ENCODE results near the gene NT5DC1. TPM values are rescaled to one million over a fixed set of nuclear protein-coding genes. Genes with fewer than 3 reads are reported as not detected.
"Not testable (repeated sequence)": the region's sequence is repeated elsewhere in the genome, so short reads cannot be mapped to it uniquely, and the experiment has no call there.

Gene NT5DC1
- total RNA-seq, 1 experiment from 2014 or later = 15.4 TPM

GRCh38 chr6:116268589-116269293 is 168.1 kb downstream of the NT5DC1 start:
- Histone ChIP-seq H3K4me1 (no peaks in the 10 kb centered on the region), H3K27me3 (no peaks in the 10 kb centered on the region), H3K4me3 (no peak overlapping the region), H3K27ac (no peak overlapping the region), H3K36me3 (peaks cover 3% of the 10 kb centered on the region; the same call in 1 of the 2 replicates), H3K9me3 (replicated peaks) (no peaks in the 10 kb centered on the region)
- DNase-seq = peak; percentile 26 to 84

GRCh38 chr6:116271149-116271708 is 170.6 kb downstream of the NT5DC1 start:
- peaks cover 3% of the 10 kb centered on the region for H3K36me3 ChIP-seq
- no peak overlapping the region for H3K27ac ChIP-seq
- H3K9me3 ChIP-seq (replicated peaks) = no peaks in the 10 kb centered on the region
- no peak overlapping the region for H3K4me3 ChIP-seq
- H3K27me3 ChIP-seq = no peaks in the 10 kb centered on the region
- no peak for DNase-seq
- H3K4me1 ChIP-seq = no peaks in the 10 kb centered on the region

GRCh38 chr6:116277124-116277523 is 176.5 kb downstream of the NT5DC1 start:
- Histone ChIP-seq H3K4me1 (peaks cover 9% of the 10 kb centered on the region; the same call in 1 of the 2 replicates), H3K36me3 (peaks cover 12% of the 10 kb centered on the region; the same call in 1 of the 2 replicates), H3K27ac (no peak overlapping the region), H3K9me3 (replicated peaks) (no peaks in the 10 kb centered on the region), H3K27me3 (no peaks in the 10 kb centered on the region), H3K4me3 (peak overlapping the region; percentile 20)
- no peak for DNase-seq

GRCh38 chr6:116278481-116278829 is 177.8 kb downstream of the NT5DC1 start:
- H3K4me1 ChIP-seq = peaks cover 9% of the 10 kb centered on the region; the same call in 1 of the 2 replicates
- H3K27ac ChIP-seq = peak overlapping the region; percentile 84; the same call in 1 of the 2 replicates
- peak overlapping the region; percentile 95 for H3K4me3 ChIP-seq
- no peaks in the 10 kb centered on the region for H3K9me3 ChIP-seq (replicated peaks)
- H3K36me3 ChIP-seq = peaks cover 12% of the 10 kb centered on the region; the same call in 1 of the 2 replicates
- no peaks in the 10 kb centered on the region for H3K27me3 ChIP-seq
- no peak for DNase-seq

- H3K27me3 ChIP-seq = no peaks in the 10 kb centered on the region
- H3K4me1 ChIP-seq = peaks cover 9% of the 10 kb centered on the region; the same call in 1 of the 2 replicates
- peak; percentile 21 to 47 for DNase-seq
- H3K36me3 ChIP-seq = peaks cover 12% of the 10 kb centered on the region; the same call in 1 of the 2 replicates
- H3K27ac ChIP-seq = peak overlapping the region; percentile 84
- peak overlapping the region; percentile 95 for H3K4me3 ChIP-seq
- H3K9me3 ChIP-seq (replicated peaks) = no peaks in the 10 kb centered on the region
Observed at GRCh38 chr6:116278854-116279231, 178.2 kb downstream of the NT5DC1 start.

GRCh38 chr6:116279232-116280160 is 178.8 kb downstream of the NT5DC1 start, which contains the start of gene TSPYL1:
Gene TSPYL1, minus strand, starts transcription at chr6:116279930. Its CDS starts 100 bp downstream, at chr6:116279830.
- H3K27ac ChIP-seq = peak within 1 kb of the TSS; percentile 84
- H3K4me1 ChIP-seq = peaks cover 9% of the 10 kb centered on the region; the same call in 1 of the 2 replicates
- H3K27me3 ChIP-seq = no peaks in the 10 kb centered on the region
- peaks cover 11% of the 10 kb centered on the region; the same call in 1 of the 2 replicates for H3K36me3 ChIP-seq
- peak; percentile 94 to 97 for DNase-seq
- no peaks in the 10 kb centered on the region for H3K9me3 ChIP-seq (replicated peaks)
- H3K4me3 ChIP-seq = peak within 1 kb of the TSS; percentile 95

- H3K36me3 ChIP-seq = peaks cover 9% of the 10 kb centered on the region; the same call in 1 of the 2 replicates
- H3K4me1 ChIP-seq = peaks cover 9% of the 10 kb centered on the region; the same call in 1 of the 2 replicates
- peak overlapping the region; percentile 84 for H3K27ac ChIP-seq
- no peaks in the 10 kb centered on the region for H3K9me3 ChIP-seq (replicated peaks)
- no peaks in the 10 kb centered on the region for H3K27me3 ChIP-seq
- peak in 1 of 2 experiments; percentile 46 for DNase-seq
- peak overlapping the region; percentile 95 for H3K4me3 ChIP-seq
Observed at GRCh38 chr6:116280161-116280932, 179.7 kb downstream of the NT5DC1 start.

GRCh38 chr6:116280933-116281316 is 180.3 kb downstream of the NT5DC1 start:
- peaks cover 9% of the 10 kb centered on the region; the same call in 1 of the 2 replicates for H3K4me1 ChIP-seq
- no peak overlapping the region; the same call in 1 of the 2 replicates for H3K27ac ChIP-seq
- no peaks in the 10 kb centered on the region for H3K9me3 ChIP-seq (replicated peaks)
- no peaks in the 10 kb centered on the region for H3K27me3 ChIP-seq
- DNase-seq = no peak
- H3K36me3 ChIP-seq = peaks cover 9% of the 10 kb centered on the region; the same call in 1 of the 2 replicates
- H3K4me3 ChIP-seq = peak overlapping the region; percentile 95

GRCh38 chr6:116282698-116283097 is 182.0 kb downstream of the NT5DC1 start:
- no peaks in the 10 kb centered on the region for H3K9me3 ChIP-seq (replicated peaks)
- no peak for DNase-seq
- no peaks in the 10 kb centered on the region for H3K27me3 ChIP-seq
- H3K4me1 ChIP-seq = peaks cover 4% of the 10 kb centered on the region; the same call in 1 of the 2 replicates
- no peak overlapping the region for H3K4me3 ChIP-seq
- peaks cover 4% of the 10 kb centered on the region; the same call in 1 of the 2 replicates for H3K36me3 ChIP-seq
- H3K27ac ChIP-seq = no peak overlapping the region

- Histone ChIP-seq H3K4me1 (peaks cover 1% of the 10 kb centered on the region; the same call in 1 of the 2 replicates), H3K4me3 (no peak overlapping the region), H3K36me3 (no peaks in the 10 kb centered on the region; the same call in 1 of the 2 replicates), H3K9me3 (replicated peaks) (no peaks in the 10 kb centered on the region), H3K27me3 (no peaks in the 10 kb centered on the region), H3K27ac (no peak overlapping the region)
- no peak for DNase-seq
Observed at GRCh38 chr6:116283191-116283590, 182.5 kb downstream of the NT5DC1 start.

- H3K27me3 ChIP-seq; H3K4me3 ChIP-seq; DNase-seq; H3K9me3 ChIP-seq (replicated peaks); H3K36me3 ChIP-seq; H3K27ac ChIP-seq; H3K4me1 ChIP-seq: not testable (repeated sequence)
Observed at GRCh38 chr6:116284984-116285383, 184.3 kb downstream of the NT5DC1 start.

GRCh38 chr6:116286773-116287358 is 186.2 kb downstream of the NT5DC1 start:
- no peak for DNase-seq
- H3K27me3 ChIP-seq = no peaks in the 10 kb centered on the region
- H3K4me3 ChIP-seq = no peak overlapping the region
- no peaks in the 10 kb centered on the region for H3K4me1 ChIP-seq
- H3K36me3 ChIP-seq = no peaks in the 10 kb centered on the region
- no peak overlapping the region for H3K27ac ChIP-seq
- no peaks in the 10 kb centered on the region for H3K9me3 ChIP-seq (replicated peaks)

GRCh38 chr6:116287689-116288282 is 187.1 kb downstream of the NT5DC1 start:
- peak in 1 of 2 experiments; percentile 71 for DNase-seq

More at GRCh38 chr6:116287689-116288282, 187.1 kb downstream of the NT5DC1 start:
- Histone ChIP-seq H3K27me3 (no peaks in the 10 kb centered on the region), H3K9me3 (replicated peaks) (no peaks in the 10 kb centered on the region), H3K4me1 (no peaks in the 10 kb centered on the region), H3K27ac (no peak overlapping the region), H3K36me3 (no peaks in the 10 kb centered on the region), H3K4me3 (no peak overlapping the region)

Measured in SJCRH30 (cell line).